Motor neuron (in vitro differentiated cells): Measurements from ENCODE around the gene C10orf105. TPM values are rescaled to one million over a fixed set of nuclear protein-coding genes. Genes with fewer than 3 reads are reported as not detected.

Experiments
- ATAC-seq, 8 experiments: fragments of 200-7000 bp; cut with Tn5 transposase; replicated peaks in 6 of 8; 2 replicates each; pipeline ENCODE4 v1.8.0; 2021; ENCODE audit warnings: mild to moderate bottlenecking in 8 of 8, moderate library complexity in 8 of 8
- H3K27ac ChIP-seq, 2 donors: fragments of 250-450 bp; sonication (Bioruptor Pico); 2 replicates each; pipeline ENCODE4 v1.9.0; 2021; ENCODE audit warnings: antibody characterized with exemption in 2 of 2, mild to moderate bottlenecking in 2 of 2, moderate library complexity in 1 of 2
- H3K4me1 ChIP-seq, 2 donors: fragments of 250-450 bp; sonication (Bioruptor Pico); replicated peaks in 1 of 2; 2 replicates each; pipeline ENCODE4 v1.6.1; 2021; ENCODE audit warnings: antibody characterized with exemption in 2 of 2, mild to moderate bottlenecking in 2 of 2, moderate library complexity in 1 of 2
- H3K4me3 ChIP-seq, 5 donors: fragments of 250-450 bp; sonication (Bioruptor Pico); 2 replicates each; pipeline ENCODE4 v1.9.0; 2021; ENCODE audit warnings: antibody characterized with exemption in 5 of 5, mild to moderate bottlenecking in 5 of 5, moderate library complexity in 4 of 5
- WGBS, 10 experiments: fragments of 450-650 bp; shearing (Covaris generic); methylation state at CpG; one replicate each; pipeline ENCODE4 v1.0.0; 2022; 5-methylcytosine and 5-hydroxymethylcytosine counted together
- in situ Hi-C, 9 experiments: fragments of 400-800 bp; cut with MboI; loops; one replicate each; pipeline ENCODE4 v1.15.0; 2021; ENCODE audit warnings: low sequenced_read_pairs in 9 of 9, low pct_unique_long_range_greater_than_20kb in 2 of 9; ENCODE audit not compliant: unreplicated experiment in 9 of 9
- total RNA-seq, 8 experiments: library from RNA; unstranded; fragments of 300-600 nt; gene quantifications; 2 replicates each; pipeline versions ENCODE4 v1.2.3 to v1.2.4, GENCODE V29; 2022

The C10orf105 gene
- total RNA-seq, 8 experiments from 2014 or later = 0.08 to 11.5 (median 1.2) TPM

GRCh38 chr10:71748671-71749191 is 29.2 kb upstream of the C10orf105 start:
- ATAC-seq = peak; percentile 2 to 35 (median 16)

GRCh38 chr10:71747551-71748523 is 28.3 kb upstream of the C10orf105 start:
- in situ Hi-C loops = no loop called here
- peaks cover 6 to 17% of the 10 kb centered on the region in 2 donors for H3K4me1 ChIP-seq
- no peak for ATAC-seq

More at GRCh38 chr10:71748671-71749191, 29.2 kb upstream of the C10orf105 start:
- 27 to 77% methylated on average over 4 of the region's 15 CpGs; no CpG with 5 or more reads in 8 of the 10 experiments for WGBS, 10 experiments
- Histone ChIP-seq H3K4me1 (peaks cover 6 to 20% of the 10 kb centered on the region in 2 donors), H3K4me3 (no peak overlapping the region), H3K27ac (no peak overlapping the region)
- in situ Hi-C loops = no loop called here

GRCh38 chr10:71747039-71747531 is 27.5 kb upstream of the C10orf105 start:
- WGBS, 10 experiments = 100% methylated on average over 1 of the region's 2 CpGs; no CpG with 5 or more reads in 8 of the 10 experiments
- Histone ChIP-seq H3K27ac (no peak overlapping the region), H3K4me3 (no peak overlapping the region), H3K4me1 (peaks cover 6 to 15% of the 10 kb centered on the region in 2 donors)
- no peak for ATAC-seq
- in situ Hi-C loops = no loop called here

More at GRCh38 chr10:71747551-71748523, 28.3 kb upstream of the C10orf105 start:
- Histone ChIP-seq H3K27ac (no peak overlapping the region), H3K4me3 (no peak overlapping the region)
- 20 to 100% (median 80%) methylated on average over 1 to 6 of the region's 14 CpGs; no CpG with 5 or more reads in 1 of the 10 experiments for WGBS, 10 experiments

- ATAC-seq = peak; percentile 33 to 63 (median 50)
- Histone ChIP-seq H3K4me1 (peaks cover 6 to 15% of the 10 kb centered on the region in 2 donors), H3K4me3 (no peak overlapping the region), H3K27ac (no peak overlapping the region)
- WGBS, 10 experiments = 0 to 100% (median 90%) methylated on average over 1 to 6 of the region's 13 CpGs; no CpG with 5 or more reads in 5 of the 10 experiments
- in situ Hi-C loops = no loop called here
Observed at GRCh38 chr10:71746344-71747037, 26.9 kb upstream of the C10orf105 start.

- H3K4me1 ChIP-seq = peaks cover 6 to 15% of the 10 kb centered on the region in 2 donors
- H3K27ac ChIP-seq = no peak overlapping the region
- in situ Hi-C loops = no loop called here
- H3K4me3 ChIP-seq = no peak overlapping the region
- 57 to 100% (median 80%) methylated on average over 1 of the region's 2 CpGs; no CpG with 5 or more reads in 5 of the 10 experiments for WGBS, 10 experiments
- peak in 1 of 8 experiments; percentile 1 for ATAC-seq
Observed at GRCh38 chr10:71745664-71746250, 26.2 kb upstream of the C10orf105 start.

- in situ Hi-C loops = no loop called here
- Histone ChIP-seq H3K4me3 (no peak overlapping the region), H3K4me1 (peaks cover 6 to 15% of the 10 kb centered on the region in 2 donors), H3K27ac (no peak overlapping the region)
- no peak for ATAC-seq
- 0 to 93% (median 77%) methylated on average over 1 to 7 of the region's 8 CpGs; no CpG with 5 or more reads in 3 of the 10 experiments for WGBS, 10 experiments
Observed at GRCh38 chr10:71744897-71745663, 25.5 kb upstream of the C10orf105 start.

- H3K27ac ChIP-seq = no peak overlapping the region
- peaks cover 6 to 15% of the 10 kb centered on the region in 2 donors for H3K4me1 ChIP-seq
- in situ Hi-C loops = no loop called here
- no peak for ATAC-seq
- no peak overlapping the region for H3K4me3 ChIP-seq
- 20 to 100% (median 60%) methylated on average over 1 of the region's 1 CpG; no CpG with 5 or more reads in 6 of the 10 experiments for WGBS, 10 experiments
Observed at GRCh38 chr10:71743866-71744265, 24.3 kb upstream of the C10orf105 start.

- 8 to 93% (median 60%) methylated on average over 1 to 2 of the region's 4 CpGs; no CpG with 5 or more reads in 5 of the 10 experiments for WGBS, 10 experiments
- peaks cover 6 to 15% of the 10 kb centered on the region in 2 donors for H3K4me1 ChIP-seq
- ATAC-seq = peak in 2 of 8 experiments; percentile 28 to 34
- H3K4me3 ChIP-seq = no peak overlapping the region
- in situ Hi-C loops = no loop called here
- no peak overlapping the region for H3K27ac ChIP-seq
Observed at GRCh38 chr10:71743089-71743838, 23.7 kb upstream of the C10orf105 start.

- peaks cover 6 to 13% of the 10 kb centered on the region in 2 donors for H3K4me1 ChIP-seq
- WGBS, 10 experiments = 80 to 100% (median 94%) methylated on average over 1 to 7 of the region's 10 CpGs; no CpG with 5 or more reads in 2 of the 10 experiments
Observed at GRCh38 chr10:71742301-71743088, 22.9 kb upstream of the C10orf105 start.

GRCh38 chr10:71741671-71742070 is 22.1 kb upstream of the C10orf105 start:
- H3K4me3 ChIP-seq = no peak overlapping the region
- no peak for ATAC-seq
- in situ Hi-C loops = no loop called here
- WGBS, 10 experiments = 76 to 100% (median 100%) methylated on average over 1 to 3 of the region's 20 CpGs; no CpG with 5 or more reads in 5 of the 10 experiments
- no peak overlapping the region for H3K27ac ChIP-seq
- peaks cover 6 to 7% of the 10 kb centered on the region in 2 donors for H3K4me1 ChIP-seq

More at GRCh38 chr10:71742301-71743088, 22.9 kb upstream of the C10orf105 start:
- ATAC-seq = no peak
- no peak overlapping the region for H3K27ac ChIP-seq
- in situ Hi-C loops = no loop called here
- no peak overlapping the region for H3K4me3 ChIP-seq
